Neural crest cell (in vitro differentiated cells): Measurements from ENCODE around the gene DARS1. TPM values are rescaled to one million over a fixed set of nuclear protein-coding genes. Genes with fewer than 3 reads are reported as not detected.

ENCODE experiments used
- DNase-seq: peaks from one replicate; pipeline ENCODE4 v3.0.0; 2021; ENCODE audit warnings: low read depth, mixed read lengths, low spot score
- H3K27ac Mint-ChIP-seq: one replicate; pipeline ENCODE4 v1.8.0; 2021; ENCODE audit warnings: mild to moderate bottlenecking, mixed read lengths; ENCODE audit not compliant: unreplicated experiment
- H3K27me3 Mint-ChIP-seq: 2 replicates; pipeline ENCODE4 v1.8.0; 2021; ENCODE audit warnings: low read depth, mild to moderate bottlenecking, mixed read lengths
- H3K36me3 Mint-ChIP-seq: 2 replicates; pipeline ENCODE4 v1.8.0; 2021; ENCODE audit warnings: low read depth, mild to moderate bottlenecking, mixed read lengths
- H3K4me1 Mint-ChIP-seq: 2 replicates; pipeline ENCODE4 v1.8.0; 2021; ENCODE audit warnings: mixed read lengths
- H3K4me3 Mint-ChIP-seq: one replicate; pipeline ENCODE4 v1.8.0; 2021; ENCODE audit warnings: mild to moderate bottlenecking, mixed read lengths
- H3K9me3 Mint-ChIP-seq: 2 replicates; pipeline ENCODE4 v1.8.0; 2021; ENCODE audit warnings: mixed read lengths
- CTCF ChIP-seq: fragments of 200-600 bp; sonication (generic); conservative IDR thresholded peaks from 2 replicates; pipeline ENCODE4 v1.5.0; 2021; ENCODE audit warnings: antibody characterized with exemption, mild to moderate bottlenecking
- total RNA-seq: library from RNA; stranded (reverse); gene quantifications from 2 replicates; pipeline ENCODE4 v1.2.1, GENCODE V29; 2021

DARS1 gene
- total RNA-seq, 1 donor from 2014 or later, result 73.8 TPM

DNA sequence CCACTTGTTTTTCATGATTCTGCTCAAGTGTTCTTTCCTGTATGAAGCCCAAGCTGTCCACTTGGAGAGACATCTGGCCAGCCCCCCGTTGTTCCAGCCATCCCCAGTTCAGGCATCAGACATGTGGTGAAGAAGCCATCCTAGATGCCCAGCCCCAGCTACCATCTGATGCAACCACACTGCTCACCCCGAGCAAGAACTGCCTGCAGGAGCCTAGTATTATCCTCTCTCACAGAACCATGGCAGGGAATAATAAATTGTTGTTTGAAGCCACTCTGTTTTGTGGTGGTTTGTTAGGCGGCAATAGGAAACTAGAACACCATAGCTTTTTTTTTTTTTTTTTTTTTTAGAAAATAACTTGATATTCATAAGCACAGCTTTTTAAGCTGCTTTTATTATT lies 19.5 kb upstream of the DARS1 start:
- no peaks in the 10 kb centered on the region for H3K27me3 Mint-ChIP-seq
- TF ChIP-seq CTCF, result no peak
- no peak overlapping the region for H3K27ac Mint-ChIP-seq
- H3K4me3 Mint-ChIP-seq, result no peak overlapping the region
- peaks cover 35% of the 10 kb centered on the region for H3K4me1 Mint-ChIP-seq
- DNase-seq, result no peak
- H3K9me3 Mint-ChIP-seq, result no peaks in the 10 kb centered on the region
- peaks cover 3% of the 10 kb centered on the region for H3K36me3 Mint-ChIP-seq

DNA sequence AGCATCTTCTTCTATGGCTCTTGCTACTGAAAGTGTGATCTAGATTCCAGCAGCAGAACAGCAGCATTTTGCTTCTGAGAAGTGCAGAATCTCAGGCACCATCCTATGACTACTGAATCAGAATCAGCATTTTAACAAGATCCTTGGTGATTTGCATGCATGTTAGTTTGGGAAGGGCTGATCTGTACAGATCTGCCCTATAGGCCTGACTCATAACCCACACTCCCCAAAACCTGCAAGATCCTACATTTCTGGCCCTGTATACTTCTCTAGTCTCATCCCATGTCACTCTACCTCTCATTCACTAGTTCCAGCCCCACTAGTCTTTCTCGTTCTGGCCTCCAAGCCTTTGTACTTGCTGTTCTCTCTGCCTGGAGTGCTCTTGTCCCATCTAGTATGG lies 15.7 kb upstream of the DARS1 start:
- no peak for DNase-seq
- Mint-ChIP-seq H3K36me3 (peaks cover 3% of the 10 kb centered on the region), H3K9me3 (no peaks in the 10 kb centered on the region), H3K27me3 (no peaks in the 10 kb centered on the region), H3K4me3 (no peak overlapping the region), H3K27ac (no peak overlapping the region), H3K4me1 (peaks cover 50% of the 10 kb centered on the region)
- TF ChIP-seq CTCF, result no peak

DNA sequence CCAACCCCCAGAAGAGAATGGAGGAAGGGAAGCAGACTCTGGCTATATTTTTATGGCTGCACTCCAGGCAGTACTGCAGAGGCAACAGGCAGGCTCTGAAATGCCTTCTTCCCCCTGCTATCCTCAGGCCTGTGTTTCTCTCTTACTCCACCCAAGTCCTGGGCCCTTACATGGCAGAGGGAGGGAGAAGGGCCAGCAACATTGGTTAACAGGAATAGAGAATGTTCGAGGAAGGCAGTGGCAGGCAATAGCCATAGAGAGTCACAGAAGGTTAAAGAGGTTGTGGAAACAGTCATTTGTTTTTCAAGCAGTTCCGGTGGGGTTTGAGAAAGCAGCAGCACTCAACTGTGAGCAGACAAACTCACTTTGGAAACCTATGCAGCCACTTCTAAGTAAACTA lies 15.1 kb upstream of the DARS1 start:
- Mint-ChIP-seq H3K9me3 (no peaks in the 10 kb centered on the region), H3K4me1 (peaks cover 46% of the 10 kb centered on the region), H3K36me3 (peaks cover 3% of the 10 kb centered on the region), H3K4me3 (no peak overlapping the region), H3K27ac (peak overlapping the region; percentile 96), H3K27me3 (no peaks in the 10 kb centered on the region)
- TF ChIP-seq CTCF, result no peak
- DNase-seq, result no peak

GRCh38 chr2:135999899-136000298 lies 14.5 kb upstream of the DARS1 start:
- no peak for TF ChIP-seq CTCF
- DNase-seq, result no peak
- H3K27me3 Mint-ChIP-seq, result no peaks in the 10 kb centered on the region
- peak overlapping the region; percentile 22 for H3K4me3 Mint-ChIP-seq
- peaks cover 1% of the 10 kb centered on the region for H3K36me3 Mint-ChIP-seq
- peak overlapping the region; percentile 90 for H3K27ac Mint-ChIP-seq
- H3K9me3 Mint-ChIP-seq, result no peaks in the 10 kb centered on the region
- peaks cover 44% of the 10 kb centered on the region for H3K4me1 Mint-ChIP-seq

DNA sequence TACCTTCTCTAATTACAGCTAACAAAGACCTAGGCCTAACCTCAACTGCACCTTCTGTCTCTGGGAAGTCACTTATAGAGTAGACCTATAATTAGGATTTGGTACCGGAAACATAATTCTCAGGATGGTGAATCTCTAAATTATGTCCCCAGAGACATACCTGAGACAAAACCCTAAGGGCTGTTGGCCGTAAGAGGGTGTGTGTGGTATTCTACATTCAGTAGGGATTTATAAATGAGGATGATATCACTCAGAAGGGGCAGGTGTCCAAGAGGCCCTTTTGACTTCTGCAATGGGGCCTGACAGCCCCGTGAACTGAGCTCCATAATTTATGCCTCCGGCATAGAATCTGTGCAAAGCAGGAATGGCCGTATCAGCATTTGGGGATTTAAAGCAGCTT lies 13.5 kb upstream of the DARS1 start:
- Mint-ChIP-seq H3K9me3 (no peaks in the 10 kb centered on the region), H3K4me1 (peaks cover 41% of the 10 kb centered on the region), H3K4me3 (no peak overlapping the region), H3K36me3 (no peaks in the 10 kb centered on the region), H3K27me3 (no peaks in the 10 kb centered on the region), H3K27ac (peak overlapping the region; percentile 59)
- no peak for TF ChIP-seq CTCF
- no peak for DNase-seq

DNA sequence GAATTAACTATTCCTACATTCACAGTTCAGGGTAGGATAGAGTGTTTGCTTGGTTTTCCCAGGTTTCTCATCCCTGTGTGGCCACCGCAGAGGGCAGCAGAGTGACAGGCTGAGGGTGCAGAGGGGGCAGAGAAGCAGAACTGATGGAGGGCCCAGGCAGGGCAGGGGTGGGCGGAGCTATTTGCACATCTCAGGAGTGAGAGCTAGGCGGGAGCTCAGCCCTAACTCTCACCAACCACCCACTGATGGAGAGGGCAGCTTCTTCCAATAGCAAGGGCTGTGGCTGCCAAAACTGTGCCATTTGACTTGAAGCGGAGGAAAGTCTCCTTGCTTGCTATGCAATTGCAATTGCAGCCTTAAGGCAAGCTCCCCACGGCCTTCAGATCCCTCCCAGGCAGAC lies 12.0 kb upstream of the DARS1 start:
- Mint-ChIP-seq H3K4me1 (peaks cover 41% of the 10 kb centered on the region), H3K4me3 (no peak overlapping the region), H3K9me3 (no peaks in the 10 kb centered on the region), H3K36me3 (no peaks in the 10 kb centered on the region), H3K27ac (no peak overlapping the region), H3K27me3 (no peaks in the 10 kb centered on the region)
- TF ChIP-seq CTCF, result peak; percentile 45
- peak; percentile 64 for DNase-seq
